Measurements from ENCODE around the gene HS6ST2.

- TF ChIP-seq CTCF (IDR thresholded peaks at IDR 0.05) (no peak), POLR2AphosphoS5 (IDR thresholded peaks at IDR 0.05; ENCODE audit: low read depth, low read length) (no peak), TCF7L2 (IDR thresholded peaks at IDR 0.05; ENCODE audit: low read depth, low read length) (no peak)
- TF ChIP-seq, protein P1, sequence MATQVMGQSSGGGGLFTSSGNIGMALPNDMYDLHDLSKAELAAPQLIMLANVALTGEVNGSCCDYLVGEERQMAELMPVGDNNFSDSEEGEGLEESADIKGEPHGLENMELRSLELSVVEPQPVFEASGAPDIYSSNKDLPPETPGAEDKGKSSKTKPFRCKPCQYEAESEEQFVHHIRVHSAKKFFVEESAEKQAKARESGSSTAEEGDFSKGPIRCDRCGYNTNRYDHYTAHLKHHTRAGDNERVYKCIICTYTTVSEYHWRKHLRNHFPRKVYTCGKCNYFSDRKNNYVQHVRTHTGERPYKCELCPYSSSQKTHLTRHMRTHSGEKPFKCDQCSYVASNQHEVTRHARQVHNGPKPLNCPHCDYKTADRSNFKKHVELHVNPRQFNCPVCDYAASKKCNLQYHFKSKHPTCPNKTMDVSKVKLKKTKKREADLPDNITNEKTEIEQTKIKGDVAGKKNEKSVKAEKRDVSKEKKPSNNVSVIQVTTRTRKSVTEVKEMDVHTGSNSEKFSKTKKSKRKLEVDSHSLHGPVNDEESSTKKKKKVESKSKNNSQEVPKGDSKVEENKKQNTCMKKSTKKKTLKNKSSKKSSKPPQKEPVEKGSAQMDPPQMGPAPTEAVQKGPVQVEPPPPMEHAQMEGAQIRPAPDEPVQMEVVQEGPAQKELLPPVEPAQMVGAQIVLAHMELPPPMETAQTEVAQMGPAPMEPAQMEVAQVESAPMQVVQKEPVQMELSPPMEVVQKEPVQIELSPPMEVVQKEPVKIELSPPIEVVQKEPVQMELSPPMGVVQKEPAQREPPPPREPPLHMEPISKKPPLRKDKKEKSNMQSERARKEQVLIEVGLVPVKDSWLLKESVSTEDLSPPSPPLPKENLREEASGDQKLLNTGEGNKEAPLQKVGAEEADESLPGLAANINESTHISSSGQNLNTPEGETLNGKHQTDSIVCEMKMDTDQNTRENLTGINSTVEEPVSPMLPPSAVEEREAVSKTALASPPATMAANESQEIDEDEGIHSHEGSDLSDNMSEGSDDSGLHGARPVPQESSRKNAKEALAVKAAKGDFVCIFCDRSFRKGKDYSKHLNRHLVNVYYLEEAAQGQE (IDR thresholded peaks at IDR 0.05; ENCODE audit: insufficient read depth in 1 of 2, low read depth in 2 of 2, low read length in 1 of 2) = no peak
These were observed 226.2 kb downstream of the HS6ST2 start for GRCh38 chrX:132732236-132732635.
